ENCODE results near the gene CLIP1. TPM values are rescaled to one million over a fixed set of nuclear protein-coding genes. Genes with fewer than 3 reads are reported as not detected.
A peak's percentile ranks its signal among the peaks of the same experiment; 100 is the strongest.

CLIP1 gene
- polyA plus RNA-seq, 3 donors, result 6.7 to 50.9 (median 12.9) TPM

GRCh38 chr12:122228092-122228491, 194.4 kb downstream of the CLIP1 start:
- WGBS (ENCODE audit: insufficient coverage), result 96% methylated on average over 3 of the region's 5 CpGs
- intact Hi-C loops (cut with micrococcal nuclease), result no loop called here
- H3K27ac ChIP-seq (ENCODE audit: low read depth in 1 of 2, low read length in 2 of 2), result no peak overlapping the region
- no peak for TF ChIP-seq CTCF (IDR thresholded peaks at IDR 0.05)
- Mint-ChIP-seq H3K36me3 (peaks cover 52 to 64% of the 10 kb centered on the region in 2 donors), H3K9me3 (no peaks in the 10 kb centered on the region), H3K4me1 (peaks cover 20% of the 10 kb centered on the region), H3K27ac (no peak overlapping the region), H3K27me3 (ENCODE audit: low read depth in 3 of 3) (peaks cover 0 to 2% (median 0%) of the 10 kb centered on the region in 3 donors), H3K4me3 (no peak overlapping the region)
- H3K79me2 ChIP-seq (ENCODE audit: insufficient read depth, low read length), result peaks cover 25% of the 10 kb centered on the region
- peaks cover 20 to 27% of the 10 kb centered on the region in 2 donors for H3K4me1 ChIP-seq (ENCODE audit: control insufficient read depth in 1 of 2, insufficient read depth in 2 of 2, low read length in 2 of 2)
- H3K9ac ChIP-seq (ENCODE audit: insufficient read depth, low read length, poor library complexity, severe bottlenecking), result no peak overlapping the region
- H3K4me3 ChIP-seq (replicated peaks in 1 of 3; ENCODE audit: low read depth in 2 of 3, low read length in 3 of 3), result no peak overlapping the region
- H4K20me1 ChIP-seq (ENCODE audit: insufficient read depth, low read length), result peaks cover 9% of the 10 kb centered on the region
- no peaks in the 10 kb centered on the region for H3K27me3 ChIP-seq (ENCODE audit: control insufficient read depth in 2 of 2, insufficient read depth in 2 of 2, low read length in 2 of 2)
- no peak overlapping the region for H3K4me2 ChIP-seq (replicated peaks; ENCODE audit: extremely low read depth, low read length, poor library complexity, severe bottlenecking)
- H3K36me3 ChIP-seq (replicated peaks in 1 of 2; ENCODE audit: control insufficient read depth in 1 of 2, insufficient read depth in 2 of 2, low read length in 2 of 2), result peaks cover 42 to 56% of the 10 kb centered on the region in 2 donors
- no peak for DNase-seq
- no peaks in the 10 kb centered on the region for H3K9me3 ChIP-seq (replicated peaks in 1 of 2; ENCODE audit: control insufficient read depth in 1 of 2, insufficient read depth in 1 of 2, low read length in 2 of 2)
- H2AFZ ChIP-seq (ENCODE audit: insufficient read depth, low read depth, low read length, poor library complexity, severe bottlenecking), result no peak overlapping the region

GRCh38 chr12:122227341-122227740, 195.1 kb downstream of the CLIP1 start:
- peaks cover 20 to 27% of the 10 kb centered on the region in 2 donors for H3K4me1 ChIP-seq (ENCODE audit: control insufficient read depth in 1 of 2, insufficient read depth in 2 of 2, low read length in 2 of 2)
- no peaks in the 10 kb centered on the region for H3K9me3 ChIP-seq (replicated peaks in 1 of 2; ENCODE audit: control insufficient read depth in 1 of 2, insufficient read depth in 1 of 2, low read length in 2 of 2)
- peaks cover 20% of the 10 kb centered on the region for H3K4me1 Mint-ChIP-seq
- H3K36me3 Mint-ChIP-seq, result peaks cover 50 to 64% of the 10 kb centered on the region in 2 donors
- peaks cover 39 to 56% of the 10 kb centered on the region in 2 donors for H3K36me3 ChIP-seq (replicated peaks in 1 of 2; ENCODE audit: control insufficient read depth in 1 of 2, insufficient read depth in 2 of 2, low read length in 2 of 2)
- no peaks in the 10 kb centered on the region for H3K9me3 Mint-ChIP-seq
- no peak for TF ChIP-seq CTCF (IDR thresholded peaks at IDR 0.05)
- intact Hi-C loops (cut with micrococcal nuclease), result no loop called here
- H2AFZ ChIP-seq (ENCODE audit: insufficient read depth, low read depth, low read length, poor library complexity, severe bottlenecking), result no peak overlapping the region
- WGBS (ENCODE audit: insufficient coverage), result 95% methylated on average over 14 of the region's 17 CpGs
- DNase-seq, result no peak
- no peak overlapping the region for H3K27ac ChIP-seq (ENCODE audit: low read depth in 1 of 2, low read length in 2 of 2)
- H3K4me3 ChIP-seq (replicated peaks in 1 of 3; ENCODE audit: low read depth in 2 of 3, low read length in 3 of 3), result no peak overlapping the region
- H3K9ac ChIP-seq (ENCODE audit: insufficient read depth, low read length, poor library complexity, severe bottlenecking), result no peak overlapping the region
- H3K4me2 ChIP-seq (replicated peaks; ENCODE audit: extremely low read depth, low read length, poor library complexity, severe bottlenecking), result no peak overlapping the region
- H4K20me1 ChIP-seq (ENCODE audit: insufficient read depth, low read length), result peaks cover 9% of the 10 kb centered on the region
- peaks cover 0 to 2% (median 0%) of the 10 kb centered on the region in 3 donors for H3K27me3 Mint-ChIP-seq (ENCODE audit: low read depth in 3 of 3)
- H3K79me2 ChIP-seq (ENCODE audit: insufficient read depth, low read length), result peaks cover 32% of the 10 kb centered on the region
- peak overlapping the region in 1 of 2 donors; percentile 73 for H3K4me3 Mint-ChIP-seq
- H3K27me3 ChIP-seq (ENCODE audit: control insufficient read depth in 2 of 2, insufficient read depth in 2 of 2, low read length in 2 of 2), result no peaks in the 10 kb centered on the region
- peak overlapping the region in 1 of 7 donors; percentile 62 for H3K27ac Mint-ChIP-seq
